Rectal smooth muscle tissue (tissue), 1 donor: ENCODE data around the gene GTPBP6.
A peak's percentile ranks its signal among the peaks of the same experiment; 100 is the strongest.
"Not testable (repeated sequence)": the region's sequence is repeated elsewhere in the genome, so short reads cannot be mapped to it uniquely, and the experiment has no call there.

Source experiments
- H3K27ac ChIP-seq: one replicate; pipeline ENCODE4 v1.7.0; 2013; ENCODE audit warnings: low read depth, low read length, inconsistent platforms
- H3K27me3 ChIP-seq: one replicate; pipeline ENCODE4 v1.7.0; 2013; ENCODE audit warnings: low read length; ENCODE audit not compliant: control insufficient read depth, insufficient read depth
- H3K36me3 ChIP-seq: one replicate; pipeline ENCODE4 v1.7.0; 2013; ENCODE audit warnings: low read length; ENCODE audit not compliant: control insufficient read depth, insufficient read depth
- H3K4me1 ChIP-seq: one replicate; pipeline ENCODE4 v1.7.0; 2013; ENCODE audit warnings: low read length; ENCODE audit not compliant: control insufficient read depth, insufficient read depth
- H3K4me3 ChIP-seq: one replicate; pipeline ENCODE4 v1.7.0; 2013; ENCODE audit warnings: low read length
- H3K9ac ChIP-seq: one replicate; pipeline ENCODE4 v1.7.0; 2013; ENCODE audit warnings: low read length

Gene GTPBP6

GRCh38 chrX:283115-283845 lies 35.3 kb downstream of the GTPBP6 start:
- H3K4me3 ChIP-seq, result peak overlapping the region; percentile 67
- no peak overlapping the region for H3K27ac ChIP-seq
- H3K36me3 ChIP-seq, result peaks cover 6% of the 10 kb centered on the region
- H3K9ac ChIP-seq, result no peak overlapping the region
- H3K27me3 ChIP-seq, result no peaks in the 10 kb centered on the region
- H3K4me1 ChIP-seq, result no peaks in the 10 kb centered on the region

GRCh38 chrX:282000-282681 lies 36.5 kb downstream of the GTPBP6 start:
- H3K36me3 ChIP-seq, H3K27me3 ChIP-seq, H3K4me1 ChIP-seq, H3K27ac ChIP-seq, H3K4me3 ChIP-seq, H3K9ac ChIP-seq: not testable (repeated sequence)

- H3K27me3 ChIP-seq, result peaks cover 4% of the 10 kb centered on the region
- peak within 1 kb of the TSS; percentile 49 for H3K4me3 ChIP-seq
- no peak within 1 kb of the TSS for H3K9ac ChIP-seq
- H3K4me1 ChIP-seq, result no peaks in the 10 kb centered on the region
- no peak within 1 kb of the TSS for H3K27ac ChIP-seq
- peaks cover 6% of the 10 kb centered on the region for H3K36me3 ChIP-seq
Measured at GRCh38 chrX:281166-281999, 37.2 kb downstream of the GTPBP6 start, which contains the start of gene PLCXD1. PLCXD1 (plus strand) TSS chrX:281381; CDS start chrX:284188, 2,807 bp downstream.

GRCh38 chrX:280722-281121 lies 37.9 kb downstream of the GTPBP6 start:
- H3K27me3 ChIP-seq, H3K4me3 ChIP-seq, H3K4me1 ChIP-seq, H3K9ac ChIP-seq, H3K36me3 ChIP-seq, H3K27ac ChIP-seq: not testable (repeated sequence)

DNA sequence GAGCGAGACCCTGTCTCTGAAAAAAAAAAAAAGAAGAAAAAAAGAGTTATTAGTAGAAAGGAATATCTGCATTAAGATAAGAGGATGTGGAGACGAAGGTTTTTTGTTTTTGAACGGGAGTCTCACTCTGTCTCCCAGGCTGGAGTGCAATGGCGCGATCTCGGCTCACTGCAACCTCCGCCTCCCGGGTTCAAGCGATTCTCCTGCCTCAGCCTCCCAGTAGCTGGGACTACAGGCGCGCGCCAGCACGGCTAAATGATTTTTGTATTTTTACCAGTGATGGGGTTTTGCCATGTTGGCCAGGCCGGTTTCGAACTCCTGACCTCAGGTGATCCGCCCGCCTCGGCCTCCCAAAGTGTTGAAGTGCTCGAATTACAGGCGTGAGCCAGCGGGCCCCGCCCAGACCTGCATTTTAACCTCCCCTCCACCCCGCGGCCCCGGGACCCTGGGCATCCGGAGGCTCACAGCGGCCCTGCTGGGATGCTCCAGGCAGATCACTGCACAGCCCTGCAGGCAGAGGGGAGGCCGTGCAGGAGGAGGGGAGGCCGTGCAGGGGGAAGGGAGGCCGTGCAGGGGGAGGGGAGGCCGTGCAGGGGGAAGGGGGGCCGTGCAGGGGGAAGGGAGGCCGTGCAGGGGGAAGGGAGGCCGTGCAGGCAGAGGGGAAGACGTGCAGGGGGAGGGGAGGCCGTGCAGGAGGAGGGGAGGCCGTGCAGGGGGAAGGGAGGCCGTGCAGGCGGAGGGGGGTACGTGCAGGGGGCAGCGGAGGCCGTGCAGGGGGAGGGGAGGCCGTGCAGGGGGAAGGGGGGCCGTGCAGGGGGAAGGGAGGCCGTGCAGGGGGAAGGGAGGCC lies 38.6 kb downstream of the GTPBP6 start:
- H3K36me3 ChIP-seq, H3K4me3 ChIP-seq, H3K4me1 ChIP-seq, H3K27ac ChIP-seq, H3K9ac ChIP-seq: not testable (repeated sequence)
- H3K27me3 ChIP-seq, result peaks cover 11% of the 10 kb centered on the region

DNA sequence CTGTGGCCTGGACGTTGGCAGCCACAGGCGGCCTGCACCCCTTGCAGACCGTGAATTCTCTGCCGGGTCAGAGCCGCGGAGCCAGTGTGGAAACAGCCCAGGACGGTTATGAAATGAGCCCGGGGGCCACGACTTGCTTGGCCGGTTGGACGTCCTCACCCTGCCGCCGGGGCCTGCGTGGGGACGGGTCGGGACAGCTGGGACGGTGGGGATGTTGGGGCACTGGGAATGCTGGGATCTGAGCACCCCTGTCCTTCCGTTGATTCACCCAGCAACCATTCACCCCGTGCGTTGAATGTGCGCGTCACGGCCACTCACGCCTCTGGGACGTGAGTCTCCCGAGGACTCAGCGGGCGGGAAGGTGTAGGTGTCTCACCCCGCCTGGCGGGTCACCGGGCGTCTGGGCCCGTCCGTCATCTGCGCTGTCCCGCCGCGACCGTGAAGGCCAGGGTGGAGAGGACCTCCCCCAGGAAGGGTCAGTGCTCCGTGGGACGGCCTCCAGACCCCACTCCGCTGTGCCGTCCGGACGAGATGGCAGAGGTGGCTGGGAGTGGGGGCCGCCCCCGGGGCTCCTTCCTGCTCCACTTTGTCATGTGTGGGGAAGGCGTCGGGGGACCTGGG lies 41.9 kb downstream of the GTPBP6 start:
- peaks cover 11% of the 10 kb centered on the region for H3K27me3 ChIP-seq
- H3K27ac ChIP-seq, result no peak overlapping the region
- H3K36me3 ChIP-seq, result no peaks in the 10 kb centered on the region
- no peaks in the 10 kb centered on the region for H3K4me1 ChIP-seq
- H3K4me3 ChIP-seq, result peak overlapping the region; percentile 75
- H3K9ac ChIP-seq, result peak overlapping the region; percentile 40

DNA sequence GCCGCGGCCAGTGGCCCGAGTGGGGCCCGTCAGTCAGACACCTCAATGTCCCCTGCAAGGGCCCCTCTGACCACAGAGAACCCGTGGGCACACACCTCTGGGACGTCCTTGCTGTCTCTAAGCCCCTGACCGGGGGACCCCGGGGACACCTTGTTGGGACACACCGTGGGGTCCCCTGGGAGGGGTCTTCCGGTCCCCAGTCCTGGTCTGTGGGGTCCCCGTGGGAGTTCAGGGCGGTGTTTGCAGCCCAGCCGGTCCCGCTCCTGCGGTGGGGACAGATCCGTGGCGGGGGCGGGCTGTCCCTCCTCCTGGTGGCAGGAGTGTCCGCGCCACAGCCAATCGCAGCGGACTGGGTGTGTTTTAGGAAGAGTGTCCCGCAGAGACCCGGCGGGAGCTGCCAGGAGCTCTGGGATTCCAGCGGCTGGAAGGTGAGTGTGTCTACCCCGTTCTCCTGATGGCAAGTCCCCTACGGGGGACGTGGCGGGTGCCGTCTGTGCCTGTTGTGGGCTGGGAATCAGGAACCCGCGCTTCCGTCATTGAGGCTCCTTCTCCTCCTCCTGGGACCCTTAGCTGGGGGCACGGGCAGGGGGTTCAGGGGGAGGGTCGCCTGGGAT lies 42.5 kb downstream of the GTPBP6 start:
- H3K4me3 ChIP-seq, result peak overlapping the region; percentile 75
- no peak overlapping the region for H3K27ac ChIP-seq
- H3K9ac ChIP-seq, result peak overlapping the region; percentile 40
- H3K4me1 ChIP-seq, result no peaks in the 10 kb centered on the region
- peaks cover 11% of the 10 kb centered on the region for H3K27me3 ChIP-seq
- no peaks in the 10 kb centered on the region for H3K36me3 ChIP-seq

- Histone ChIP-seq H3K36me3 (no peaks in the 10 kb centered on the region), H3K4me1 (no peaks in the 10 kb centered on the region), H3K9ac (no peak overlapping the region), H3K27me3 (peaks cover 11% of the 10 kb centered on the region), H3K4me3 (peak overlapping the region; percentile 75), H3K27ac (no peak overlapping the region)
Measured at GRCh38 chrX:275476-275966, 43.1 kb downstream of the GTPBP6 start.

DNA sequence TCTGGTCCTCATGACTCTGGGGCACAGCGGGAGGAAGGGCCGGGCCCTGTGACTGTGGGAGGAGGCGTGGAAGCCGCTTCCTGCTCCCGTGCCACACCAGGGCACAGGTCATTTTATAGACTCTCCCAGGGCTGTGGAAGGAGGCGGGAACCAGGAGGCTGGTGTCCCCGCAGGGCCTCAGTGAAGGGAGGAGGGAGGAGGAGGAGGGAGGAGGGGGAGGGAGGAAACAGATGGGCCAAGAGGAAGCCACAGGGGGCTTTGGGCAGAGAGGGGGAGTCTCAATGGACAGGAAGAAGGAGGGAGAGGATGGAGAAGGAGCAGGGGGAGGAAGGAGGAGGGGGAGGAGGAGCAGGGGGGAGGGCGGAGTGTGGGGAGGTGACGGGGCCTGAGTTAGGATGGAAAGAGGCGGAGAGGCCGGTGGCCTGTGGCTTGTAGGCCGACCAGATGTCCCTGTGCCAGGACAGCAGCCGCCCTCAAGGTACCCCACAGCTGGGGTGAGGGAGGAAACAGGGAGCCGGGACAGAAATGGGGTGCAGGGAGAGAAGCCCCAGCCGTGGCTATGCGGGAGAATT lies 43.6 kb downstream of the GTPBP6 start:
- Histone ChIP-seq H3K36me3 (no peaks in the 10 kb centered on the region), H3K4me3 (peak overlapping the region; percentile 75), H3K9ac (no peak overlapping the region), H3K27ac (no peak overlapping the region), H3K4me1 (no peaks in the 10 kb centered on the region), H3K27me3 (peaks cover 11% of the 10 kb centered on the region)

DNA sequence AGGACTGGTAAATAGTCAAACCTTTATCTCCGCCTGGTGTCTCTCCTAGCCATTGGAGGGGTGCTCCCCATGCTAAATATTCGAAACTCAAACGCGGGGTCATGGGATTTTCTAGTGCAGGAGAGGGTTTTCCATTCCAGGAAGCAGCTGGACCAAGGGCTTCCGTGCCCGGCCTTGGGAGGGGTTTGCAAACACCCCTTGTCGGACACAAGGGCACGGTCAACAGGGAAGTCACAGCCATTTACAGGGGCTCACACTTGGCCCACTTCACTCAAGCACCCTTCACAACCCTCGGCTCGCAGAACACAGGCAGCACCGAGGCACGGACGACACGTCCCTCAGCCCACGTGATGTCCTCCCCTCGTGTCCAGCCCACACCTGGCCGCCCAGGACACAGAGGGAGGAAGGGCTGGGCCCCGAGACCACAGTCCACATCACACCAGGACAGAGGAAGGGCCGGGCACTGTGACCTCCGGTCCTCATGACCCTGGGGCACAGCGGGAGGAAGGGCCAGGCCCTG lies 47.7 kb downstream of the GTPBP6 start:
- H3K4me3 ChIP-seq, result no peak overlapping the region
- peaks cover 4% of the 10 kb centered on the region for H3K27me3 ChIP-seq

More for the DNA sequence above, 47.7 kb downstream of the GTPBP6 start:
- no peaks in the 10 kb centered on the region for H3K36me3 ChIP-seq
- no peak overlapping the region for H3K27ac ChIP-seq
- H3K4me1 ChIP-seq, result no peaks in the 10 kb centered on the region
- no peak overlapping the region for H3K9ac ChIP-seq
